Measurements from ENCODE around the gene DNAH17.
A peak's percentile ranks its signal among the peaks of the same experiment; 100 is the strongest.
"Not testable (repeated sequence)": the region's sequence is repeated elsewhere in the genome, so short reads cannot be mapped to it uniquely, and the experiment has no call there.

Gene DNAH17

GRCh38 chr17:78466786-78467715, 110.1 kb downstream of the DNAH17 start:
- DNase-seq (ENCODE audit: extremely low spot score, insufficient read length, low read depth), result no peak

GRCh38 chr17:78466109-78466785, 110.9 kb downstream of the DNAH17 start:
- DNase-seq (ENCODE audit: extremely low spot score, insufficient read length, low read depth); FAIRE-seq: not testable (repeated sequence)

More at GRCh38 chr17:78466786-78467715, 110.1 kb downstream of the DNAH17 start:
- FAIRE-seq, result no peak

GRCh38 chr17:78462148-78462547, 115.0 kb downstream of the DNAH17 start:
- DNase-seq (ENCODE audit: extremely low spot score, insufficient read length, low read depth) (no peak), FAIRE-seq (no peak)

GRCh38 chr17:78461799-78462053, 115.5 kb downstream of the DNAH17 start:
- DNase-seq (ENCODE audit: extremely low spot score, insufficient read length, low read depth), result no peak
- FAIRE-seq, result no peak

- FAIRE-seq, result no peak
- no peak for DNase-seq (ENCODE audit: extremely low spot score, insufficient read length, low read depth)
These were observed 116.0 kb downstream of the DNAH17 start for GRCh38 chr17:78460951-78461798.

GRCh38 chr17:78460176-78460675, 117.0 kb downstream of the DNAH17 start:
- FAIRE-seq (no peak), DNase-seq (ENCODE audit: extremely low spot score, insufficient read length, low read depth) (no peak)

GRCh38 chr17:78459696-78460095, 117.5 kb downstream of the DNAH17 start:
- DNase-seq (ENCODE audit: extremely low spot score, insufficient read length, low read depth) (no peak), FAIRE-seq (no peak)

- FAIRE-seq (no peak), DNase-seq (ENCODE audit: extremely low spot score, insufficient read length, low read depth) (no peak)
These were observed 118.4 kb downstream of the DNAH17 start for GRCh38 chr17:78458736-78459335.

GRCh38 chr17:78458091-78458490, 119.1 kb downstream of the DNAH17 start:
- FAIRE-seq (no peak), DNase-seq (ENCODE audit: extremely low spot score, insufficient read length, low read depth) (no peak)

- no peak for DNase-seq (ENCODE audit: extremely low spot score, insufficient read length, low read depth)
- no peak for FAIRE-seq
These were observed 122.8 kb downstream of the DNAH17 start for GRCh38 chr17:78454346-78454745.

GRCh38 chr17:78451753-78452152, 125.4 kb downstream of the DNAH17 start:
- DNase-seq (ENCODE audit: extremely low spot score, insufficient read length, low read depth), result no peak
- FAIRE-seq, result no peak

- DNase-seq (ENCODE audit: extremely low spot score, insufficient read length, low read depth) (no peak), FAIRE-seq (peak; percentile 42)
These were observed 126.4 kb downstream of the DNAH17 start for GRCh38 chr17:78450696-78451345.

- FAIRE-seq (no peak), DNase-seq (ENCODE audit: extremely low spot score, insufficient read length, low read depth) (no peak)
These were observed 127.1 kb downstream of the DNAH17 start for GRCh38 chr17:78449983-78450595.

- FAIRE-seq, result no peak
These were observed 128.7 kb downstream of the DNAH17 start for GRCh38 chr17:78448356-78448993.

GRCh38 chr17:78446833-78447232, 130.4 kb downstream of the DNAH17 start:
- DNase-seq (ENCODE audit: extremely low spot score, insufficient read length, low read depth), result no peak
- no peak for FAIRE-seq

More at GRCh38 chr17:78448356-78448993, 128.7 kb downstream of the DNAH17 start:
- DNase-seq (ENCODE audit: extremely low spot score, insufficient read length, low read depth), result no peak

- FAIRE-seq, result no peak
- DNase-seq (ENCODE audit: extremely low spot score, insufficient read length, low read depth), result no peak
These were observed 132.8 kb downstream of the DNAH17 start for GRCh38 chr17:78444392-78444791.

GRCh38 chr17:78442648-78443218, 134.5 kb downstream of the DNAH17 start:
- FAIRE-seq (no peak), DNase-seq (ENCODE audit: extremely low spot score, insufficient read length, low read depth) (no peak)

GRCh38 chr17:78441271-78441971, 135.8 kb downstream of the DNAH17 start:
- FAIRE-seq (no peak), DNase-seq (ENCODE audit: extremely low spot score, insufficient read length, low read depth) (no peak)
